PC-9 (cell line): Measurements from ENCODE around the gene MYO18B.

Experiments used
- CTCF ChIP-seq: fragments of 200-600 bp; sonication (generic); conservative IDR thresholded peaks from 2 replicates; pipeline ENCODE4 v1.6.1; 2017; ENCODE audit warnings: mixed run types, antibody characterized with exemption, mild to moderate bottlenecking, moderate library complexity
- EZH2 ChIP-seq: fragments of 200-600 bp; sonication (generic); IDR thresholded peaks from 2 replicates; pipeline ENCODE4 v1.8.0; 2017; ENCODE audit warnings: antibody characterized with exemption, low read depth

GRCh38 chr22:25996669-25997068 is 254.7 kb downstream of the MYO18B start:
- TF ChIP-seq EZH2 = no peak
- TF ChIP-seq CTCF = no peak
